Prostate gland (tissue), 2 donors: ENCODE data around the gene TTC16. TPM values are rescaled to one million over a fixed set of nuclear protein-coding genes. Genes with fewer than 3 reads are reported as not detected.

Experiments used
- DNase-seq: peaks from one replicate; pipeline ENCODE4 v3.0.0-alpha.2; 2019; ENCODE audit warnings: low spot score
- H3K27ac ChIP-seq, 2 donors: fragments of 200-600 bp; sonication (generic); 2 replicates each; pipeline ENCODE4 v1.5.1; 2017 to 2019
- H3K27me3 ChIP-seq: fragments of 200-600 bp; sonication (generic); replicated peaks from 2 replicates; pipeline ENCODE4 v1.5.1; 2019; ENCODE audit not compliant: insufficient read depth
- H3K36me3 ChIP-seq, 2 donors: fragments of 200-600 bp; sonication (generic); 1 replicate in 1 of 2; 2 replicates in 1 of 2; pipeline versions ENCODE4 v1.5.1 to v1.8.1; 2017 to 2019
- H3K4me1 ChIP-seq: fragments of 200-600 bp; sonication (generic); replicated peaks from 2 replicates; pipeline ENCODE4 v1.5.1; 2019
- H3K4me3 ChIP-seq, 2 donors: fragments of 200-600 bp; sonication (generic); 2 replicates each; pipeline ENCODE4 v1.5.1; 2017 to 2019
- H3K9me3 ChIP-seq: fragments of 200-600 bp; sonication (generic); 2 replicates; pipeline ENCODE4 v1.5.1; 2017
- POLR2A ChIP-seq: fragments of 450-650 bp; IDR thresholded peaks from one replicate; pipeline ENCODE4 v1.6.1; 2016; ENCODE audit warnings: antibody characterized with exemption, mild to moderate bottlenecking
- POLR2AphosphoS5 ChIP-seq: sonication (generic); formaldehyde crosslinking; IDR thresholded peaks from one replicate; pipeline ENCODE4 v1.6.1; 2017; ENCODE audit warnings: antibody characterized with exemption
- WGBS: methylation state at CpG from one replicate; pipeline ENCODE4 v1.1.5; 2018; 5-methylcytosine and 5-hydroxymethylcytosine counted together
- intact Hi-C: fragments of 100-400 bp; cut with DNase I; formaldehyde crosslinking; loops from one replicate; pipeline ENCODE4 v1.14.2; 2022
- total RNA-seq, 2 donors: library from RNA; depleted of rRNA; stranded (reverse); fragments of >200 nt; gene quantifications; one replicate each; pipeline ENCODE4 v1.1.0, GENCODE V29; 2016
- TF ChIP-seq, protein P1 (sequence below), 4 experiments: fragments of 200-600 bp in 2 of 4; fragments of 450-650 bp in 2 of 4; sonication (generic) in 2 of 4; IDR thresholded peaks; 1 replicate in 3 of 4; 2 replicates in 1 of 4; pipeline ENCODE4 v1.5.1; 2016 to 2019; ENCODE audit warnings: antibody characterized with exemption in 4 of 4, mild to moderate bottlenecking in 2 of 4, moderate library complexity in 2 of 4

The TTC16 gene
- total RNA-seq, 2 donors from 2014 or later: 3.4 TPM; not detected in 1

DNA sequence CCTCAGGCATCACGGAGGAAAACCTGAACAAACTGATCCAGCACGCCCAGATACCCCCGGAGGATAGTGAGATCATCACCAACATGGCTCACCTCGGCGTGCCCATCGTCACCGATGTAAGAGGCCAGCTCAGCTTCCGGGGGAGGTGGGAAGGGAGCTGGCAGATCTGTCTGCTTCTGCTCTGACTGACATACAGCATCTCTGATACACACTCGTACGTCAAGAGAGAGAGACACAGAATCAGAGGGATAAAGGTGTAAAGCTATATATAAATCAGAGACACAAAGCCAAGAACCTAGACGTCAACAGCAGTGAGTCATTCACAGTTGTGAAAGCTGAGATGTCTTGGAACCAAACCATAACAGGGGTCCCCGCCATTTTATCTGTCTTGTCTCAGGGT lies 39.2 kb upstream of the TTC16 start:
- no peak for DNase-seq
- H3K27ac ChIP-seq: no peak overlapping the region
- intact Hi-C loops: no loop called here
- 85% methylated on average over 12 of the region's 12 CpGs for WGBS
- TF ChIP-seq POLR2AphosphoS5 (no peak), POLR2A (no peak)
- TF ChIP-seq, protein P1, sequence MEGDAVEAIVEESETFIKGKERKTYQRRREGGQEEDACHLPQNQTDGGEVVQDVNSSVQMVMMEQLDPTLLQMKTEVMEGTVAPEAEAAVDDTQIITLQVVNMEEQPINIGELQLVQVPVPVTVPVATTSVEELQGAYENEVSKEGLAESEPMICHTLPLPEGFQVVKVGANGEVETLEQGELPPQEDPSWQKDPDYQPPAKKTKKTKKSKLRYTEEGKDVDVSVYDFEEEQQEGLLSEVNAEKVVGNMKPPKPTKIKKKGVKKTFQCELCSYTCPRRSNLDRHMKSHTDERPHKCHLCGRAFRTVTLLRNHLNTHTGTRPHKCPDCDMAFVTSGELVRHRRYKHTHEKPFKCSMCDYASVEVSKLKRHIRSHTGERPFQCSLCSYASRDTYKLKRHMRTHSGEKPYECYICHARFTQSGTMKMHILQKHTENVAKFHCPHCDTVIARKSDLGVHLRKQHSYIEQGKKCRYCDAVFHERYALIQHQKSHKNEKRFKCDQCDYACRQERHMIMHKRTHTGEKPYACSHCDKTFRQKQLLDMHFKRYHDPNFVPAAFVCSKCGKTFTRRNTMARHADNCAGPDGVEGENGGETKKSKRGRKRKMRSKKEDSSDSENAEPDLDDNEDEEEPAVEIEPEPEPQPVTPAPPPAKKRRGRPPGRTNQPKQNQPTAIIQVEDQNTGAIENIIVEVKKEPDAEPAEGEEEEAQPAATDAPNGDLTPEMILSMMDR (IDR thresholded peaks at IDR 0.05): no peak
- H3K27me3 ChIP-seq: no peaks in the 10 kb centered on the region
- H3K4me1 ChIP-seq: no peaks in the 10 kb centered on the region
- no peaks in the 10 kb centered on the region for H3K36me3 ChIP-seq
- no peak overlapping the region for H3K4me3 ChIP-seq
- no peaks in the 10 kb centered on the region for H3K9me3 ChIP-seq

DNA sequence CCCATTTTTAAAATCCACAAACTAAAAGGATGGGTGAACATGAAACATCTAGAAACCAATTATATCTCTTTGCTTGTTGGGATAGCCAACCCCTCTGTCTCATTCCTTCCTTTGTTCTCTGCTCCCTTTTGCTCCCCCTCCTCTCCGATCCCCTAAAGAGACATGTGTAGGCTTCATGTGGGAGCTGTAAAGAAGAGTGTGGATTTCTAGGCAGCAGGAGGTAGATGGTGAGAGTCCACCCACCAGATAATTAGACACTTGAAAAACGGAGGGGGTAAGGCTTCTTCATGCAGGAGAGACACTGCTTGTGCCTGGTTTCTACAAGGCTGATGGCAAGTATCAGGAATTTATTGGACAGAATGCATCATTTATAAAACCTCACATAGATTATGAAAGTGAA lies 36.4 kb upstream of the TTC16 start:
- Histone ChIP-seq H3K36me3 (peaks cover 0 to 8% of the 10 kb centered on the region in 2 donors), H3K27ac (no peak overlapping the region), H3K27me3 (no peaks in the 10 kb centered on the region), H3K4me1 (no peaks in the 10 kb centered on the region), H3K4me3 (no peak overlapping the region), H3K9me3 (no peaks in the 10 kb centered on the region)
- TF ChIP-seq POLR2AphosphoS5 (no peak), POLR2A (no peak)
- TF ChIP-seq, protein P1 (IDR thresholded peaks at IDR 0.05): no peak
- intact Hi-C loops: no loop called here
- 80% methylated on average over 2 of the region's 2 CpGs for WGBS
- DNase-seq: no peak

DNA sequence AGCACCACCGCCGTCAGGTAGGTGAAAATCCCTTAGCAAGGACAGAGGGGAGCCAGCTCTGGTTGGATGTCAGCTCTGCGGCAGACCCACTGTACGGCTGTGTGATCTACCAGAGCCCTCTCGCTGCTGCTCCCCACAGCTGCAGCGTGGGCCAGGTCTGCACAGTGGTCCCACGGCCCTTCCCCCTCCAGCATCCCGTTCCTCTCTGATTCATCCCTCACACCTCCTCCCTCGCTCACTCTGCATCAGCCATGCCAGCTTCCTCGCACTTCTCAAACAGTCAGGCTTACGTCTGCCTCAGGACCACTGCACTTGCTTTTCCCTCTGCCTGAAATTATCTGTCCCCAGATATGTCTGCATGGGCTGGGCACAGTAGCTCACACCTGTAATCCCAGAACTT lies 35.7 kb upstream of the TTC16 start:
- H3K4me1 ChIP-seq: no peaks in the 10 kb centered on the region
- 88% methylated on average over 11 of the region's 11 CpGs for WGBS
- no peak overlapping the region for H3K4me3 ChIP-seq
- no peaks in the 10 kb centered on the region for H3K9me3 ChIP-seq
- no peak overlapping the region for H3K27ac ChIP-seq
- peaks cover 0 to 8% of the 10 kb centered on the region in 2 donors for H3K36me3 ChIP-seq
- no peaks in the 10 kb centered on the region for H3K27me3 ChIP-seq
- intact Hi-C loops: no loop called here
- no peak for TF ChIP-seq POLR2AphosphoS5
- TF ChIP-seq, protein P1 (IDR thresholded peaks at IDR 0.05): no peak
- DNase-seq: no peak

DNA sequence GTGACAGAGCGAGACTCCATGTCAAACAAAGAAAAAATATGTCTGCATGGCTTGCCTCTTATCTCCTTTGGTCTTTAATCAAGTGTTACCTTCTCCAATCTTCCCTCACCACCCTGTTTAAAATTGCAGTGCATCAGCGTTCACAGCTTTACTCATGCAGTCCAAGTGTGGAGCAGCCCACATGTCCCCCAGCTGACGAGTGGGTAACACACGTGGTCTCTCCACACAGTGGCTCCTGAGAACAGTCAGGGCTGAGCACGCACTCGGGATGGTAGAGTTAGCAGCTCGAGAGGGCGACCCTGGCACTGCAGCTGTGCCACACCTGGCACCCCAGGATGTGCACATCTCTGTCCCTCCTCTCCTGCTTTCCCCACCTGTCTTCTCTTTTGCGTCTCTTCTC lies 35.0 kb upstream of the TTC16 start:
- H3K9me3 ChIP-seq: no peaks in the 10 kb centered on the region
- no peak overlapping the region for H3K4me3 ChIP-seq
- no peak for DNase-seq
- no peak for TF ChIP-seq POLR2A
- no peak for TF ChIP-seq POLR2AphosphoS5
- TF ChIP-seq, protein P1 (IDR thresholded peaks at IDR 0.05): no peak
- no peak overlapping the region for H3K27ac ChIP-seq
- no peaks in the 10 kb centered on the region for H3K27me3 ChIP-seq
- intact Hi-C loops: no loop called here
- H3K36me3 ChIP-seq: peaks cover 0 to 8% of the 10 kb centered on the region in 2 donors
- no peaks in the 10 kb centered on the region for H3K4me1 ChIP-seq
- 95% methylated on average over 9 of the region's 9 CpGs for WGBS

DNA sequence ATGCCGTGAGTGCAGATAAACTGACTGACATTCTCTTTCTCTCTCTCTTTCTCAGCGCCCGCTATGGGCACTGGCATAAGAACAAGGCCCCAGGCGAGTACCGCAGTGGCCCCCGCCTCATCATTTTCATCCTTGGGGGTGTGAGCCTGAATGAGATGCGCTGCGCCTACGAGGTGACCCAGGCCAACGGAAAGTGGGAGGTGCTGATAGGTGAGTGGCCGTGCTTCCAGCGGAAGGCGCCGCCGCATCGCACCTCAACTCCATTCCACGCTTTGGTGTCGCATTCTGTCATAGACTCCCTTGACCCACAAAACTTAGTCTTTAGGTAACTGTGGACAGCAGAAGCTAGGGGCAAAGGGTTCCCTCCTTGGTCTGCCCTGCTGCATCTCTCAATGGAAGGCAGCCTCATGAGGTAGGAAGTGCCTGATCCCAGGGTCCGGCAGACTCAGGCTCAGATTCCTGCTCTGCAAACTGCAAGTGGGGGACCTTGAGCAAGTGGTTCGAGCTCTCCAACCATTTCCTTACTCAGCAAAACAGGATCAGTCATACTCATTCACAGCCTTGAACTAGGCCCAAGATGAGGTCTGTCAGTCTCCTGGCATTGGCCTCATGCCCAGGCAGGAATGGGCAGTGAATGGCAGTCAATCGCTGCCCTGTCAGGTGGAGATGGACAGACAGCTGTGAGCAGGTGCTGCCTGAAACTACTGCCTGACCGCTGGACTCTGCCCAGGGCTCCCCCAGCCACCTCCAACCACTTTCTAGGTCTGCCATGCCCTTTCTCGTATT lies 33.3 kb upstream of the TTC16 start:
- H3K9me3 ChIP-seq: no peaks in the 10 kb centered on the region
- H3K4me1 ChIP-seq: no peaks in the 10 kb centered on the region
- intact Hi-C loops: no loop called here
- H3K36me3 ChIP-seq: peaks cover 0 to 8% of the 10 kb centered on the region in 2 donors
- WGBS: 88% methylated on average over 23 of the region's 23 CpGs
- H3K4me3 ChIP-seq: no peak overlapping the region
- DNase-seq: no peak
- no peaks in the 10 kb centered on the region for H3K27me3 ChIP-seq
- no peak overlapping the region for H3K27ac ChIP-seq
- TF ChIP-seq POLR2A: no peak
- TF ChIP-seq POLR2AphosphoS5: no peak
- TF ChIP-seq, protein P1 (IDR thresholded peaks at IDR 0.05): no peak
